Activated CD4-positive, CD25-positive, alpha-beta regulatory T cell treated with anti-CD3 and anti-CD28 coated beads, Interleukin-2, amount 50 U/mL, for 72 hours (primary cell): ENCODE results near the gene NUP210.

Source experiments
- DNase-seq: peaks from one replicate; pipeline ENCODE4 v3.0.0; 2021

NUP210 gene

DNA sequence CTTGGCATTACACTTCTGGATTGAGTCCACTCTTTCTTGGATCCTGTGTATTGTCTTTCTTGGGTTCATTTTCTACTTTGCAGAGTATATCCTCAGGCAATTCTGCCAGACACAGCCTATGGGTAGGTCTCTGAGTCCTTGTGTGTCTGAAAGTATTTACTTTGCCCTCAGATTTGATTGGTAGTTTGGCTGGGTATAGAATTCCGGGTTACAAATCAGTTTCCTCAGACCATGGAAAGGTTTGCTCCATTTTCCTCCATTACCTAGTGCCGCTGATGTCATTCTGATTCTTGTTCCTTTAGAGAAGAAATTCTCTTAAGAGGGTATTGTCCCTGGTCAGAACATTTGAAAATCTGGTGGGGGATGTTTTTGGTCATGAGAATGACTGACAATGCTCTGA lies 133.2 kb downstream of the NUP210 start:
- DNase-seq: no peak

DNA sequence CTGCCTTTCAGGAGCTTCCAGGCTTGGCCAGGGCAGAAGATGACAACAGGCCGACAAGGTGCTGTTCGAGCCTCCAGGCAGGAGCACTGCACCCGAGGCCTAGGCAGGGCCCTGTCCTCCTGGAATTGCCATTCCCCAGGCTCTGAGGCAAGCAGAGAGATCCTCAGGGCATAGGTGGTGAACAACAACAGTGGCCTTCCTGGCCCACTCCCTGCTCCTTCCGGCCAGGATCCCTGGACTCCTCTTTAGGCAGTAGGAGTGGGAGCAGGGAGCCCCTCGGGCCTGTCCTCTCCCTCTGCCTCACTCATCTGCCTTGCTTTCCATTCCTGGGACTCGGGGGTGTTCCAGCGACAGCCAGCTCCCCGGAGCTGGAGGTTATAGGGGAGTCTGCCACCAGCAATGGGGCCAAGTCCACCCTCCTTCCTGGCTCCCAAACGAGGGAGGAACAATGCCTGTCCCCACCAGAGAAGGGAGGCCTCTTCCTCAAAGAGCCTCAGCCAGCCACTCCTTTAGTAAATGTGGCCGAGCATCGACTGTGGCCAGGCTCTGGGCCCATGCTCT lies 135.0 kb downstream of the NUP210 start:
- no peak for DNase-seq

DNA sequence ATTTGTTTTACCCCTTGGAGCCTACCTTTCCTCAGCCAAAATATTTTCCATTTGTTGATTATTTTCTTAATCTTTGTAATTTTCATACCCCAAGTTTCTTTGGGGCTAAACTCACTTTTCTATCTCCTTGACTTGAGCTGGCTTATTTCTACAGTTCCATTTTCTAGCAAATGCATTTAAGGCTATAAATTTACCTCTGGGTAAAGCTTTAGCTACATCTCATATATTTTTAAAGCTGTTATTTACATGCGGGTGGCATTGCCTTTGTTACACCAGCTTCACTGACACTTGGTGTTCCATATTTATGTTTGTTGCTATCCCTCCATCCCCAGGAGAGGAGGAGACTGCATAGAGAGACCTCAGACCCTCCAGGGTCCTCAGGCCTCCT lies 136.3 kb downstream of the NUP210 start:
- no peak for DNase-seq

GRCh38 chr3:13282986-13283876 lies 136.9 kb downstream of the NUP210 start:
- no peak for DNase-seq

GRCh38 chr3:13282358-13282985 lies 137.7 kb downstream of the NUP210 start:
- no peak for DNase-seq

DNA sequence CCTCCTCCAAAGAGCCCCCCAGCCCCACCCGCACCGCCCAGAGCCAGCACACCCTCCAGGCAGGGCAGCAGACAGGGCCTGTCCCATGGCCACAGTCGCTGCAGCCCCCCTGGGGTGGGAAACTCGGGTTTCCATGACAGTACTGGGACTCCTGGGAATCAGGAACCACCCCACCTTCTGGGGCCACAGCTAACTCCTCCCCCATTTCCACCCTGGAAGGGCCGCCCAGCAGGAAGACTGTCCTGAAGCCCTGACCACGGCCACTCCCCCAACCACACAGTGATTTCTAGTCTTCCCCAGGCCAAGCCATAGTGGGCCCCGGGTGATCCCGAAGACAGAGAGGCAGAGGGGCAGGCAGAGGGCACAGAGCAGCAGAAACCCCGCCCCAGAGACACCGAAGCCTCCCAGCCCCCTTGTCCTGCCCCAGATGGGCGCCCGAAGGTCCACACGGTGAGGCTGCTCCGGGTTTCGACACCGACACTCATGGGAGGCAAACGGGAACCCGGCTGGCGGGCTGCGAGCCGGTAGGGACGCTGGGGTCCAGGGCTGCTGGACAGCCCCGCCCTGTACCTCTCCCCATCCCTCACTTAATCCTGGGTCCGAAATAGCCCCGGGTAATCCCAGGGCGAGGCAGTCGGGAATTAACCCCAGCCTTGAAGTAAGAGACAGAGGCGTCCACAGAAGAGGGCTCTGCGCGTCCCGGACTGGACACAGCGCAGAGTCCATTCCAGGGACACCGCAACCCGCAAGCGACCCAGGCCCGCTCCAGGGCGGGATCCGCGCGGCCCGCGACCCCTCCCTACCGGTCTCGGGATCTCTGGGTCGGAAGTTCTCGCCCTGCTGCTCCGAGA lies 138.4 kb downstream of the NUP210 start:
- DNase-seq: no peak

DNA sequence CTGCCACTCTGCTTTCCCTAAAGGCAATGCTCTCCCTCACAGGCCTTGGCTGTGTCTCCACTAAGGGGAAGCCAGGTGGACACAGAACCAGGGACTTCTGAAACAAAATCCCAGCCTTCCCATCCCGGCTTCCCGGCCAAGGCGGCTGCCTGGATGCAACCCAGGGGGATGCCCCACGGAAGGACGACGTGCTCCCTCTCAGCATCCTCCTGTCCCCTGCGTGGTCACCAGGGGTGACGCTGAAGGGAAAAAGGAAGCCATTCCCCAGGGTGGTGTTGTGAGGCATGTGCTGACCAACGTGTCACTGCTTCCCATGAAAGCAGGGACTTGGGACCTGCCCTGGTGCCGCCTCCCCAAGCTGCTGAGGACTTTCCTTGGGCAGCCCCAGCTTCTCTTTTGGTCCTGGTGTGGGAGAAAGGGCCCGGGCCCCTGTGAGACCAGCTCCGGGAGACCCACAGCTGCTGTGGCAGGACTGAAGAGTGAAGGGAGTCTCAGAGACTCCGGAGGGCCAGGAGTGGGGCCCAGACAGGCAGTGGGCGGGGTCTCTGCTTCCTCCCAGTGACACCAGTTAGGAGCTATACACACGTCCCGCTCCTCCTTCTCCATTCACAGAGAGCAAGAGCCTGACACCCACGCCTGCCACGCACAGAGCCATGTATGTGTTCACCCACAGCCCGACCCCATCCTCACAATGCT lies 139.2 kb downstream of the NUP210 start:
- DNase-seq: no peak

DNA sequence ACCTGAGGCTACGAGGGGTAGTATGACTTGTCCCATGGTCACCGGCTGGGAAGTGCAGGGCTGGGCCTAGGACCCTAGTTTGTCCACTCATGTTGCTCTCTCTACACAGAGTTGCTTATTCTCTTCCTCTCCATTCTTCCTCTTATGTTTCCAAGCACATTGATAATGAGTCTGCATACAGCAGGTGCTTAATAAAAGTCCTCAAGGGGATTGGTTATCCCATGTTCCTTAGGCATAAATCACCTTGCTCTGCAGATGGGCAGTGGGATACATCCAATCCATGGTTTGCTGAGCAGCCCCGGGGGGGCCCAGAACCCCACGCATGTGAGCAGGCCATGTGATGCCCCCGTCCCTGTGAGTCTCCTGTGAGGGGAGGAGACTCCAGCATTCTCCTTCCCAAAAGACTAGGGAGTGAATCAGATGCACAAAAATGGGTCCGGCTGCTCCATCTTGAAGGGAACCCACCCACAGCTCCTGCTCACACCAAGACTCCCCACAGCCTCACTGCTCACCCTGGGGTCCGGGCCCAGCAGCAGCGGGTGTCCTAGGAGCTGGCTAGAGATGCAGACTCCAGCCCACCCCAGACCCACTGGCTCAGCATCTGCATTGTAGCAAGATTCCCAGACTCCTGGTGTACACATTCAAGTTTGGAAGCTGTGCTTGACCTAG lies 139.9 kb downstream of the NUP210 start:
- no peak for DNase-seq

DNA sequence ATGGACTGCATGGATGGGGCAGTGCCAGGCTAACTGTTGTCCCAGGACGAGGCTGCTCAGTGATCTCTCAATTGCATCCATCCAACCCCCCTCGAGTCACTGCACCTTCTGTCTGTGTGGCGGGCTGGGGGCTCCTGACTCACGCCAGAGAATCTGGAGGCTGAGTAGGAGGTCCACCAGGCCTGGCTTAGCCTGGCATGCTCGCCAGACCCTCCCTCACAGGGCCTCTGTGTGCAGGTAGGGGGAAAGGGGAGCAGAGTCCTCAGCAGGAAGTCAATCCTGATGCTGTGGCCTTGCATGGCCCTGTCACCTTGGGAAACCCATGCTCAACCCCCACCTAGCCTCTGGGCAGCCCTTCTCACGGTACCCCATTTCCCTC lies 140.6 kb downstream of the NUP210 start:
- DNase-seq: no peak

DNA sequence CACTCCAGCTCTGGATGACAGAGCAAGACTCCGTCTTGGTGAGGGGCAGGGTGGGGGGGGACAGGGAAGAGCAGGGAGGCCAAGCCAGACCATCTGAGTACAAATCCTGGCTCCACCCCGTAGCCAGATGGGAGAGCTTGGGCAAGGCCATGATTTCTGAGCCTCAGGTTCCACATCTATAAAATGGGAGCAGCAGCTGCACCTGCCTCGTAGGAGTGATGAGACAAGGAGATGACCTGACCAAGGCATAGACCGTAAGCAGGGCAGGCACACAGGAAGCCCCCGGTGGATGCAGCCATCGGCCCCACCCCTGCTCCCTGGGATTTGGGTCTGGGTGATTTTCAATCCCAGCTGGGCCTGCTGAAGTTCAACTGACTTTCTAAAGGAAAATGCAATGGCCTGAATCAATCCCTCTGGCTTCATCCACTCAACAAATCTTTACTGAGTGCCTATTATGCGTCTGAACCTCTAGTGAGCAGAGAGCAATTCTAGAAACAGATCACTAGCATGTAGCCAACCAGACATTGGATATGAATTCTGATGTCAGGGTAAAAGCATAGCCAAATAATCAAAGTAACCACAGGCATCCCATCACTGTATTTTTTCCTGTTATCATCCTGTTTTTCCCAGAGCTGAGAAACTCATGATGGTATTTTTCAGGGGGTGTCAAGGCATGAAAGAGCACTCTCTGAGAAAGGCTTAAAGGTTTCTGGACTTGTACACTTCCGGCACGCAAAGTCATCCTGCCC lies 141.2 kb downstream of the NUP210 start:
- no peak for DNase-seq

- DNase-seq: no peak
These were observed 142.1 kb downstream of the NUP210 start for GRCh38 chr3:13277860-13278531.

- DNase-seq: no peak
These were observed 142.8 kb downstream of the NUP210 start for GRCh38 chr3:13277196-13277813.

- no peak for DNase-seq
These were observed 143.5 kb downstream of the NUP210 start for GRCh38 chr3:13276438-13277195.

GRCh38 chr3:13275376-13276005 lies 144.6 kb downstream of the NUP210 start:
- DNase-seq: no peak

GRCh38 chr3:13274551-13275332 lies 145.4 kb downstream of the NUP210 start:
- no peak for DNase-seq

- DNase-seq: no peak
These were observed 146.0 kb downstream of the NUP210 start for GRCh38 chr3:13274125-13274524.

DNA sequence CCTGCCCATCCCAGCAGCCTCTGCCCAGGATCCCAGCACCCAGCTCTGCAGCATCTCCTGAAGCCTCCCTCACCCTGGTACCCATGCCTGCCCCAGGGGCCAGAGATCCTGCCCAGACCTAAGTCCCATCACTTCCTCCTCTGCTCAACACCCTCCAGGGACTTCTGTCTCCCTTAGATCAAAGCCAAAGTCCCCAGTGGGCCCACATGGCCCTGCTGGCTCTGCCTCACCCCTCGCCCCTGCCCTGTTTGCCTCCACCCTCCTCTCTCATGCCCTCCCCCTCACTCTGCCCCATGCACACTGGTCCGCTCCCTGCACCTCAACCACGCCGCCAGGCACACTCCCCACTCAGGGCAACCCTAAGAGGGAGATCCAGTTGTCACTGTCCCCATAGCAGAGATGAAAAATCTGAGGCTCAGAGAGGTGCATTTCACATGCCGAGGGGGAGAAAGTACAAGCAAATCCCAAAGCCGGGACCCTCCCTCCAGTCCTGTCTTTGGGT lies 146.5 kb downstream of the NUP210 start:
- no peak for DNase-seq
